Right lobe of liver (tissue), 4 donors: ENCODE measurements around the gene KLHL21.

Source experiments
- CTCF ChIP-seq, 4 donors: fragments of 200-600 bp in 3 of 4; fragments of 450-650 bp in 1 of 4; IDR thresholded peaks; one replicate each; pipeline versions ENCODE4 v1.5.1 to v1.8.0; 2016 to 2022; ENCODE audit warnings: antibody characterized with exemption in 4 of 4, mild to moderate bottlenecking in 2 of 4
- POLR2A ChIP-seq: fragments of 450-650 bp; IDR thresholded peaks from one replicate; pipeline ENCODE4 v1.6.1; 2017; ENCODE audit warnings: antibody characterized with exemption, mild to moderate bottlenecking
- donor health status: DM: no; HTN: no; CAD: no.
- donor health status: DM: no; HTN: no; CAD: no.
- donor health status: DM: no; HTN: yes; CAD: no.

- TF ChIP-seq CTCF (IDR thresholded peaks at IDR 0.05) (no peak), POLR2A (no peak)
Observed at GRCh38 chr1:6591644-6592043, 11.0 kb downstream of the KLHL21 start.
